Stimulated activated CD4-positive, alpha-beta T cell treated with anti-CD3 and anti-CD28 coated beads, TNF-alpha, amount 100 ng/mL, for 48 hours (primary cell): Measurements from ENCODE around the gene NUP210.
"Not testable (repeated sequence)": the region's sequence is repeated elsewhere in the genome, so short reads cannot be mapped to it uniquely, and the experiment has no call there.

ENCODE experiments used
- DNase-seq, 3 donors: peaks; one replicate each; pipeline ENCODE4 v3.0.0-alpha.2; 2020; ENCODE audit warnings: low read depth in 3 of 3

The NUP210 gene

DNA sequence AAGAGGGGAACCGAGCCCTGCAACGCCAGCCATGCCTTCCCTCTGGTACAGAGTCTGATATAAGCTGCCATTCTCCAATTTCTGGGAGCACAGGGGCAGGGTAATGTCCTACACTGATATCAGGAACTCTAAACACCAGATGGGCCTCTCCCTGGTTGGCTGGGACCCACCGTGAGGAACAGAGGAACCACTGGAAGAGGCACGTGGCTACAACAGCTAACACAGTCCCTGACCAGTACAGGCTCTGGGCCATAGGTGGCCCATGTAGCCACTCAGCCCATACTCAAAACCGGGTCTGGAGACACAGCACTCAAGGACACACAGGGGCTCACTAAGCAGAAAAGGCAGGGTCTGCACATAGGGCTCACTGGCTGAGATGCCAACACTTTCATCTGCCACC, 13.9 kb downstream of the NUP210 start:
- DNase-seq: no peak

DNA sequence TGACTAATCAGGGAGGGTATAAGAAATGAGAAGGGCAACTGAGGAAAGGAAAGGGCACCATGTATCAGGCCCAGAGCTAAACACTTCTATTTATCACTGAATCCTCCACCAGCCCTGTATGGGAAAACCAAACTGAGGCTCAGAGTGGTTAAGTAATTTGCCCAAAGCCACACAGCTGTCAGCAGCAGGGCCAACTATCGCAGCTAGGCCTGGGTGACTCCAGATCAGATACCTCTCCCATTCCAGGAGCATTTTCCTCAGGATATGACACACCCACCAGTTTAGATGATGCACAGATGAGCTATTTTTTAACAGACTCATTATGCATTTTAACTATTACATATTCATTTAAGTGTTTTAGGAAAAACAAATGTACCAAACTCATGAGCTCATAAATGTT, 14.5 kb downstream of the NUP210 start:
- DNase-seq: no peak

DNA sequence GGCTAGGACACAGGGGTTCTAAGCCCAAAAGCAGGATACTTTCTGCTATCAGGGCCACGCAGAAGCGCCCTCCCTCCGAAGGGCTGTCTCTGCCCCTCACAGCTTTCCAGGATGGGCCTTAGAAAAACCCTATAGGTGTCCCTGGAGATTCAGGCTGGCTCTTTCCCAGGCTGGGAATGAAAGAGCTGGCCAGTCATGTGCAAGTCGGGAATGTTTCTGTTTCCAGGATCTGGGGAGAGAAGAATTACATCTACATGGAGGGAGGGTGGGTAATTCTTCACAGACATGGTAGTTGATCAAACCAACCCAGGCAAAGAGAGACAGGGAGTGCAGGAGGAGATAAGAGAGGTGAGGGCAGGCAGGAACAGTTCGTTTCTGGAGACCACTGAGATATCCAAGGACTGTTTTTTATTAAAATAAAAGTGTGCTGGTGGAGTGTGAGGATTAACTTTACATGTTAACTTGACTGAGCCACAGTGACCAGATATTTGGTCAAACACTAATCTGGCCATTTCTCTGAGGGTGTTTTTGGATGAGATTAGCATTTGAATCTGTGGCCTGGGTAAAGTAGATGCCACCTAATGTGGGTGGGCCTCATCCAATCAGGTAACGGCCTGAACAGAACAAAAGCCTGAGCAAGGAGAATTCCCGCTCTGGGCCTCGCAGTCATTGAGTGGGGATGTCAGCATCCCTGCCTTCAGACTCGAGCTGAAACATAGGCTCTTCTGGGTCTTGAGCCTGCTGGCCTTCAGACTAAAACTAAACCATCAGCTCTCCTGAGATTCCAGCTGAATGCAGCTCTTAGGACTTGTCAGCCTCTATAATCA, 15.3 kb downstream of the NUP210 start:
- no peak for DNase-seq

GRCh38 chr3:13403847-13404246, 16.3 kb downstream of the NUP210 start:
- DNase-seq: no peak

DNA sequence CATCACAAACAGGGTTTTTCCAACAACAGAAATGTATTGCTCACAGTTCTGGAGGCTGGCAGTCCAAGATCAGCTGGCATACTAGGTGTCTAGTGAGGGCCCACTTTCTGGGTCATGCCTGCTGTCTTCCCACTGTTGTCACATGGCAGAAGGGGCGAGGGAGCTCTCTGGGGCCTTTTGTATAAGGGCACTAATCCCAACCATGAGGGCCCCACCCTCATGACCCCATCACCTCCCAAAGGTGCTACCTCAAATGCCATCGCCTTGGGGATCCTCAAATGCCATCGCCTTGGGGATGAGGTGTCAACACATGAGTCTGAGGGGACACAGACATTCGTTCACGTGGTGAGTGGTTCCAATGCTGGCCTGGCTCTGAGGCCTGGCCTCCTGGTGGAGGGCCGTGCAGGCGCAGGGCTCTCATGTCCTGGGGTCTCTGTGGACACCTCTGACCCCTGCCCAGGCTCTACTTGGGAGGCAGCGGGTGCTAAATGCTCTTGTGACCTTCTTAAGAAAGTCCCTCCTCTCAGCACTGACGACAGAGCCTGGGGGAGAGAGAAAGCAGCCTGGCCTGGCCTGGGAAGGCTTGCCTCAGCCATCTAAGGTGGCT, 16.8 kb downstream of the NUP210 start:
- no peak for DNase-seq

DNA sequence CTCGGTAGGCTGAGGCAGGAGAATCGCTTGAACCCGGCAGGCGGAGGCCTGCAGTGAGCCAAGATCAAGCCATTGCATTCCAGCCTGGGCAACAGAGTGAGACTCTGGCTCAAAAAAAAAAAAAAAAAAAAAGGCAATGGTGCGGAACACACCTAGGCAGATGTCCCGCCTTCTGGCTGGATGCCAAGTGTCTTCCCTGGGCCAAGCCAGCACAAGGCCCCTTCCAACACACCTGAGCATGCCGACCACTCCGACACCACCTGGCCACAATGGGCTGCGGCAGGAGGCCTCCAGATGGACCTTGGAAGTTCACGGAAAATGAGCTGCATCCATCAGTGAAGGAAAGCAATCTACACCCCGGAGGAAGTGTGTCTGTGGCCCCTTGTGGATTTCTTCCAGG, 19.0 kb downstream of the NUP210 start:
- no peak for DNase-seq

DNA sequence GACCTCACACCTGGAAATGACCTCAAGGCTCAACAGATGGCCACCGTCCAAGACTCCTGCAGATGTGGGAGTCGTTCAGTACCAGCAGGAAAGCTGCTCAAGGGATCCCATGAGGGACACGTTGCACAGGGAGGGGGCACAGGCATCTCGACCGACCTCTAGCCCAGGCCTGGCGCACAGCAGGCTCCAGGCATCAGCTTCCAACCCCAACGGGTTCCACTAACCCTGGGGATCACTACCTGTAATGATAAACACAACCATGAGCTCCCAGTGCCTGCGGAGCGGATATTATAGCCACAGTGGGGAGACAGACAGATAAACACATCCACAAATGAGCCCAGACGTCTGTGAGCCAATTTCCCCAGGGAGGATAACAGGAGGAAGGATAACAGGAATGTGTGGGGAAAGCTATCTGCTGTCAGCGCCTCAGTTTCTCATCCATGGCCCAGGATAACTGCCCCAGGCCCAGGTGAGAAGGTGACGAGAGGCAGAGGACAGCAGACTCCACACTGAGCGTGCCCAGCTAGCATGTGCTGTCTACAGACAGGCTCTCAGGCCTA, 19.9 kb downstream of the NUP210 start:
- DNase-seq: no peak

- no peak for DNase-seq
Observed at GRCh38 chr3:13399603-13400002, 20.5 kb downstream of the NUP210 start.

- no peak for DNase-seq
Observed at GRCh38 chr3:13397316-13397715, 22.8 kb downstream of the NUP210 start.

DNA sequence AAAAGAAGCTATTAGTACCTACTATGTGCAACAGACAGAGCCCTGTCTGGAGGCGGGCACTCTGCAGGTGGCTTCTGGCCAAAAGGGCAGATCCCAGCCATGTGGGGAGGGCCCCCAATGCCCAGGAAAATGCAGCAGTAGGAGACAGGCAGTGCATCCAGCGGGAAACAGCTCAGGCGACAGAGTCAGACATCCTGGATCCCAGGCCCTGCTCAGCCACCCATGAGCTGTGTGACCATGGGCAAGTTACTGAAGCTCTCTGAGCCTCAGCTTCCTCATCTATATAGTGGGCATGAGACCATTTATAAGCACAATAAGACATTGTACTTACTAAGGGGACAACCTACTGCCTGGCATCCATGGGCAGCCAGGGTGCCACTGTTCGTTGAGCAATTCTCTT, 25.8 kb downstream of the NUP210 start:
- DNase-seq: no peak

- DNase-seq: no peak
Observed at GRCh38 chr3:13393427-13394360, 26.4 kb downstream of the NUP210 start.

DNA sequence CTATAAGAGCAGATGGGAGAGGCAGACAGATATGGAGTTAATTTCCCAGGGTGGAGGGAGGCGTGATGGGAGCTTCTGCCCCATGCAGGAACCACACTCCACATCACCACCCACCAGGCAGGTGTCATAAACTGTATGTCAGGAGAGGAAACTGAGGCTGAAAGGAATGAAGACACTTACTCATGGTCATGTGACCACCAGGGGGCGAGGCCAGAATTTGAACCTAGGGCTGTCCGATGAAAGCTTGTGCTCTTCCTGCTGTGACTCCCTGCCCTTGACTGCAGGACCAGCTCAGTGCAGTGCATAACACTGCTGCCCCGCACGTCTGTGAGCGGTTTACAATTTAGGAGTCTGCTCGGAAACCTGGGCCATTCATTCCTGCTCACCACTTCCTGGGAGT, 28.8 kb downstream of the NUP210 start:
- no peak for DNase-seq

GRCh38 chr3:13389378-13389777, 30.7 kb downstream of the NUP210 start:
- DNase-seq: no peak

DNA sequence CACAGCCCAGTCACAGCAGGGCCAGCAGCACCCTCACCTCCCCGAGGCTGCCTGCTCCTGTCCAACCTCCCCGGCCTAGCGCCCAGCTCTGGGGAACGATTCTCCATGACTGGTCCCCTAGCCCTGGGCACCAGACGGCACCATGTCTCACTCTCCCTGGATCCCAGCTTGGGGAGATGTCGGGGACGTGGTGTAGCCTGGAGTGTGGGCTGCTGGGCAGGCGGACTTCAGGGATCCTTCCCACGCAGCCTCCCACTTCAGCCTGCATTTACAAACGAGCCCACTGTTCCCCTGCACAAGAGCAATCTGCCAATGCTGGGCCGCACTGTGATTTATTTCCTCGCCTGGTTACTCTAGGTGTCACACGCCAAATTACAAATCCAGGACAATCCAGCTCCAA, 31.3 kb downstream of the NUP210 start:
- no peak for DNase-seq

- no peak for DNase-seq
Observed at GRCh38 chr3:13385373-13385965, 34.7 kb downstream of the NUP210 start.

DNA sequence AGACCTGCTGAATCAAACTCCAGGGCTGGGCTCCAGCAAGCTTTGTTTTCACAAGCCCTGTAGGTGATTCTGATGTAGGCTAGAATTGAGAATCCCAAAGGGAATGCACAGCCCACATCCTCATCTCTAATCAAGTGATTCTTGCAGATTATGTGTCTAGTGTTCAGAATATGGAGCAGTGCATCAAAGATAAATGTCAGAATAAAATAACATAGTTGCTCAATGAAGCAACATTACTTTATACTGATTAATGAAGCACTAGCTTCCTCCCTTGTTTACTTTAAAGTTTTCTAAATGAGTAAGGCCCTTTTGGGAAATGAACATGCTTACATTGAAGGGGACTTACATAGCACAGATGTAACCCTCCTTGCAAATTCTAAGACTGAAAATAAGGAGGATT, 39.2 kb downstream of the NUP210 start:
- no peak for DNase-seq

GRCh38 chr3:13379201-13379830, 40.8 kb downstream of the NUP210 start:
- DNase-seq: no peak

DNA sequence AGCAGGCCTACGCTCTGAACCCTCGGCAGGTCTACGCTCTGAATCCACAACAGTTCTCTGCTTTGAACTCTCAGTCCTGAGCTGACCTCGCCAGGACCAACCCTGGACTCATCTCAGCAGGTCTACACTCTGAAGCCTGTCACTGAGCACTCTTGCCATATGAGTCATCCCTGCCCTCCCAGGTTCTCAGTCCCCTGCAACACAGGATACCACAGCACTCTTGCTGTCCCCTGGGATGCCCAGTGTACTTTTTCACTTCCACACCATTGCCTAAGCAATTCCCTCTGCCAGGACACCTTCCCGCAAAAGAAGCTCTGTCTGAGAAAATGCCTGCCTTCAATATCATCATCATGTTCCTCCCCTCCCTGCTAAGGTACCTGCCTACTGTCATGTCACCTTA, 42.0 kb downstream of the NUP210 start:
- DNase-seq: no peak

DNA sequence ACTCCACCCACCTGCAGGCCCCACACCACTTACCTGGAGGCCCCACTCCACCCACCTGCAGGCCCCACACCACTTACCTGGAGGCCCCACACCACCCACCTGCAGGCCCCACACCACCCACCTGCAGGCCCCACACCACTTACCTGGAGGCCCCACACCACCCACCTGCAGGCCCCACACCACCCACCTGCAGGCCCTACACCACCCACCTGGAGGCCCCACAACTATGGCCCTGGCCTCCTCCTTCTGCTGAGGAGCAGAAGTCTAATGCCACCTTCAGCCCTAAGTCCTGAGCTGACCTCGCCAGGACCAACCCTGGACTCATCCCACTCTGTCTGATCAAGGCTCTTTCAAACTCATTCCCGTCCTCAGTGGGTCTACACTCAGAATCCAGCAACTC, 42.4 kb downstream of the NUP210 start:
- not testable (repeated sequence) for DNase-seq

GRCh38 chr3:13377021-13377420, 43.1 kb downstream of the NUP210 start:
- DNase-seq: no peak

DNA sequence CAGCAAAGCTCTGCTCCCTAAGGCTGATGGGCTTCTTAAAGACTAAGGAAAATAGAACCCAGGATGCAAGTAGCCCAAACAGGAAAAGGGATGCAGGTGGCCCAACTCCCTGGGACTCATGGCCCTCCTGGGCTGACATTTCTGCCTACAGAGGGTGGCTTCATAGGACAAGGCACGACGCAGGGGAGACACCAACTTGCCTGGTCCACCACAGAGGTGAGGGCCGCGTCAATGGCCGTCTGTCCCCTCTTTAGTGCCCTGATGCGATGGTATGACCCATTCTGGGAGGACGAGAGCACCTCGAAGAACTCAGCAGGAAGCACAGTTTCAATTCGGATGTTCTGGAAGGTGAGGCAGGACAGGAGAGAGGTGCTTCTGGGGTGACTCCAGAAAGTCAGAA, 44.0 kb downstream of the NUP210 start:
- DNase-seq: no peak
